ENCODE results near the gene SMYD3.

Gene SMYD3

GRCh38 chr1:246008363-246008831, 498.7 kb downstream of the SMYD3 start:
- Mint-ChIP-seq H3K27ac (no peak overlapping the region), H3K36me3 (no peaks in the 10 kb centered on the region), H3K27me3 (no peaks in the 10 kb centered on the region), H3K4me1 (no peaks in the 10 kb centered on the region), H3K9me3 (no peaks in the 10 kb centered on the region), H3K4me3 (no peak overlapping the region)

DNA sequence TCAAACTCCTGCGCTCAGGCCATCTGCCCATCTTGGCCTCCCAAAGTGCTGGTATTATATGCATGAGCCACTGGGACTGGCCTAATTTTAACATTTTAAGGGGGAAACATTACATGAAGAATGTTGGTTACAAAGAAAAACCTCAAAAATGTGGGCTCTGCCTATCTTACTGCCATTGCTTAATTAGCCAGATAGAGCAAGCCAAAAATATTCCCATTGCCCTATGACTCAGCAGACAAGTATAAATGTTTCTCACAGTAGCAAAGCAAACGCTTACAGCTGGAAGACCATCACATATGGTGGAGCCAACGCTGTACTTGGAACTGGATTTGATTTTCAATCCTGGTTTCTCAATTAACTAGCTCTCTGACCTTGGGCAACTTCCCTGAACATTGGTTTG, 502.0 kb downstream of the SMYD3 start:
- Mint-ChIP-seq H3K36me3 (no peaks in the 10 kb centered on the region), H3K27me3 (no peaks in the 10 kb centered on the region), H3K4me3 (no peak overlapping the region), H3K27ac (no peak overlapping the region), H3K9me3 (no peaks in the 10 kb centered on the region), H3K4me1 (no peaks in the 10 kb centered on the region)

DNA sequence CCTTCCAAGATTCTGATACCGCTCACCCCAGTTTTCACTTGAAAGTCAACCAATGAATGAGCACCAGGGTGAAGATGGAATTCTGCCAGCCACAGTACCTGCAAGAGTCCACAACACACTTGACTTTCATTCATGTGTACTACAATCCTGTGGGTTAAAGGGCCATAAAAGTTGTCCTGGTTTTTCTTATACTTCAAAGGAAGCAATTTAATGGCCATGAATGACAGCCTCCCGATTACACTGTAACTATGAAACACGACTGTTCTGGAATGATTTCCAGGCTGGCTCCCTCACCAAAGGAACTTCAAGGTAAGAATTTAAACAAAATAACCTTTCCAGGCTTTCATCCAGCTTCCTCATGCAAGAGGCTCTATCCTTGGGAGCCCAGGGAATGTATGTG, 502.8 kb downstream of the SMYD3 start:
- Mint-ChIP-seq H3K36me3 (no peaks in the 10 kb centered on the region), H3K4me1 (no peaks in the 10 kb centered on the region), H3K27ac (no peak overlapping the region), H3K4me3 (no peak overlapping the region), H3K9me3 (no peaks in the 10 kb centered on the region), H3K27me3 (no peaks in the 10 kb centered on the region)

GRCh38 chr1:246003442-246003730, 503.7 kb downstream of the SMYD3 start:
- peaks cover 4% of the 10 kb centered on the region for H3K36me3 Mint-ChIP-seq

DNA sequence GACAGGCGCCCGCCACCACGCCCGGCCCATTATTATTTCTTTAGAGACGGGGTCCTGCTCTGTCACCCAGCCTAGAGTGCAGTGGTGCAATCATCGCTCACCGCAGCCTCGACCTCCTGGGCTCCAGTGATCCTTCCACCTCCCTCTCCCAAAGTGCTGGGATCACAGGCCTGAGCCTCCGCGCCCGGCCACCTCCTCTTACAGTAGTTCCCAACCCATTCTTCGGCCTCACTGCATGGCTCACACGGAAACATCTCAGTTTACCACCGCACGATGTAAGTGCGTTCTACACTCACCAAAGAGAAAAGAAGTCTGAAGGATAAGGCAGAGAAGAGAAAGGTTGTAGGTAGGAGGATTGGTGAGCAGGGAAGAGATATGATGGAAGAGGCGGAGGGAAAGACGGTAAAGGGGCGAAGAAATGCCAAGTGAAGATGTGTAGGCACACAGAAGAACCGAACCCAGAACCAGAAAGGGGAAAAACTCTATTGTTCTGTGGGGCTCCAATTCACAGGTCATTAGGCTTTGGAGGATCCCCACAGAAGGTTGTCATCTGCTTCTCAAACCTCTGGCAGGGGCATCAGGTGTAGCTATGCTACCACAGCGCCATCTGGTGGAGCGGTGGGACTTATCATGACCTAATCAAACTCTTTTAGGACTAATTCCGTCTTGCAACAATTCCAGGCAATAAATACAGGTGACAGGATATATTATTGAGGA, 504.2 kb downstream of the SMYD3 start:
- no peak overlapping the region for H3K4me3 Mint-ChIP-seq
- no peak overlapping the region for H3K27ac Mint-ChIP-seq
- peaks cover 4% of the 10 kb centered on the region for H3K36me3 Mint-ChIP-seq
- H3K4me1 Mint-ChIP-seq, result no peaks in the 10 kb centered on the region
- no peaks in the 10 kb centered on the region for H3K27me3 Mint-ChIP-seq
- H3K9me3 Mint-ChIP-seq, result no peaks in the 10 kb centered on the region

More at GRCh38 chr1:246003442-246003730, 503.7 kb downstream of the SMYD3 start:
- Mint-ChIP-seq H3K9me3 (no peaks in the 10 kb centered on the region), H3K4me3 (no peak overlapping the region), H3K27ac (no peak overlapping the region), H3K27me3 (no peaks in the 10 kb centered on the region), H3K4me1 (no peaks in the 10 kb centered on the region)

DNA sequence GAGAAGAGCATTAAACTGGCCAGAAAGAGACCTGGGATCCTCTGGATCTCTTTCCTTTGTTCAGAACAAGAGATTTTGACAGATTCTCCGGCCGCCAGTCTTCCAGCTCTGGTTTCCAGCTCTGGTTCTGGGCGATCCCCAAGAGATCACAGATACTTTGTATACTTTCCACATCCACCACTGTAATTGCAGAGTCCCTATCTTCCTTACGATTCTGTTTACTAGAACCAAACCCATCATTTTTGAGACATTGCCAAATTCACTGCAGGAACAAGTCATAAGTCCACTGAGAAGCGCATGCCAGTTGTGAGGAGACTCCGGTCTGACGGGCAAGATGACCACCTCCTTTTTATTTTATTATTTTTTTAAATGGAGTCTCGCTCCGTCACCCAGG, 505.2 kb downstream of the SMYD3 start:
- no peaks in the 10 kb centered on the region for H3K4me1 Mint-ChIP-seq
- H3K4me3 Mint-ChIP-seq, result no peak overlapping the region
- peaks cover 5% of the 10 kb centered on the region for H3K36me3 Mint-ChIP-seq
- H3K27ac Mint-ChIP-seq, result no peak overlapping the region
- H3K9me3 Mint-ChIP-seq, result no peaks in the 10 kb centered on the region
- H3K27me3 Mint-ChIP-seq, result no peaks in the 10 kb centered on the region

DNA sequence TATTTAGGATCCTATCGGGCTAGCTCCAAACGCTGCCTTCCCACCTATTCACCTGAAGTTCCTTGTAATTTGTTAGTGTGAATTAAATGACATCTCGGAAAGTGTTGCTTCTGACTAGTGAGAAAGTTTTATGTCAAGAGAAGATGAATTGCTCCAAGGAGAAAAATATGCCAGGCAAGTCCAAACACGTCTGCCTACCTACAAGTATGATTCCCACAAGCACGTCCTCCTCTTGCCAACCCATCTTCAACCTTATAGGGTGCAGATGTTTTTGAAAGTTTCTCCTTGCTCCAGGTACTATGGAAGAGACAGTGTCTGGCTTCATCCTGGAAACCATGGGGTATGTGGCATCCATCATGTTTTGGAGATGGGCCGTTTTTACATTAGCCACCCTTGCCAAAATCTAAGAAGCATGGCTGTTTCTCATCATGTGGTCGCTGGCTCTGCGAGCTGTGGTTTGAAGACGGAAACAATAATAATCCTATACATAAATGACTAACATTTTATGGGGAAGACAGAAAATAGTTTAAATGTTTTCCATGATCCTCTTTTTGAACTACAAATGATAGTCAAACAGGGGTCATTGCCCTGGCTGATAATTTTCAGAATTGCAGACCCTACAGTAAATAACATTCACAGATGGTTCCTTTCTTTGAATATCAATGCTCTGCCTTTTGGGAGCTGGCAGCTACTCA, 505.8 kb downstream of the SMYD3 start:
- no peaks in the 10 kb centered on the region for H3K27me3 Mint-ChIP-seq
- no peak overlapping the region for H3K27ac Mint-ChIP-seq
- H3K36me3 Mint-ChIP-seq, result peaks cover 5% of the 10 kb centered on the region
- H3K9me3 Mint-ChIP-seq, result no peaks in the 10 kb centered on the region
- no peaks in the 10 kb centered on the region for H3K4me1 Mint-ChIP-seq
- H3K4me3 Mint-ChIP-seq, result no peak overlapping the region

GRCh38 chr1:246000638-246001015, 506.5 kb downstream of the SMYD3 start:
- H3K4me1 Mint-ChIP-seq, result no peaks in the 10 kb centered on the region
- H3K36me3 Mint-ChIP-seq, result peaks cover 5% of the 10 kb centered on the region
- H3K4me3 Mint-ChIP-seq, result no peak overlapping the region
- no peaks in the 10 kb centered on the region for H3K9me3 Mint-ChIP-seq
- no peak overlapping the region for H3K27ac Mint-ChIP-seq
- H3K27me3 Mint-ChIP-seq, result no peaks in the 10 kb centered on the region

DNA sequence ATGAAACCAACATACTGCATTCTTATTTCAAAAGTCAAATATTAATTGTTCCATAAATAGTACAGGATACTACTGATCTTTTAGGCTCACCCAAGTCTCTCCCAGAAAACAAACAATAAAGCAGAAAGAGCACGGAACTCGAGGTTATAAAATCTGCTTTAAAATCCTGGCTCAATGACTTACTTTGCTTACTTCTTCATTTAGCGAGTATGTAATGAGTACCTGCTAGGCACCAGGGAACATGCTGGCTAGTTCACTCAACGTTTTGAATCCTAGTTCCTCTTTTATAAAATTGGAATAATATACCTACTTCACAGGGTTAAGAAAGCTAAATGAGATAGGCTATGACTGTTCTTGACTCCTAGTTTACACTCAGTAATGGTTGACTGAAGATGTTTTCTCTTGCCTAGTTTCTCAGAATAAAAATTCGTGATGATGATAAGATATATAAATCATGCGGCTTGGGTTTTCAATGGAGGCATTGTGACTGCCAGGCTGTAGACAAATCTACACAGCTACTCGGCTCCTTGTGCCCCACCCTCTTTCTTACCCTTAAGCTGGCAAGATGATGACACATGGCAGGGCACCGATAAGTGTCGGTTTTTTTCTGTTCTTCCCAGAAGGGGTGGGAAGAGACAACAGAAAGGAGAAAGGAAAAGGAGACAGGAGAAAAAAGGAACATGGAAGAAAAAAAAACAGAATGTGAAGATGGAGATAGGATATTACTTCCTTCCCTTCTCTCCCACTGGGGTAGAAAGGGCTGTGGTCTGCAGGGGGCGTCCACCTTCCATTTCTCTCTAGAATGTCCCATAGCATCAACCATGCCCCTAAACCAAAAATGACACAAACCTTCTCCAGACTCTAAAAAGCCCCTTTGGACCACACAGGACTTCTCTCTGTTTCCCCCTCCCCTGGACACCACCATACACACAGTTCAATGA, 507.1 kb downstream of the SMYD3 start:
- H3K4me1 Mint-ChIP-seq, result no peaks in the 10 kb centered on the region
- no peaks in the 10 kb centered on the region for H3K9me3 Mint-ChIP-seq
- peaks cover 5% of the 10 kb centered on the region for H3K36me3 Mint-ChIP-seq
- no peak overlapping the region for H3K27ac Mint-ChIP-seq
- H3K4me3 Mint-ChIP-seq, result no peak overlapping the region
- H3K27me3 Mint-ChIP-seq, result no peaks in the 10 kb centered on the region

DNA sequence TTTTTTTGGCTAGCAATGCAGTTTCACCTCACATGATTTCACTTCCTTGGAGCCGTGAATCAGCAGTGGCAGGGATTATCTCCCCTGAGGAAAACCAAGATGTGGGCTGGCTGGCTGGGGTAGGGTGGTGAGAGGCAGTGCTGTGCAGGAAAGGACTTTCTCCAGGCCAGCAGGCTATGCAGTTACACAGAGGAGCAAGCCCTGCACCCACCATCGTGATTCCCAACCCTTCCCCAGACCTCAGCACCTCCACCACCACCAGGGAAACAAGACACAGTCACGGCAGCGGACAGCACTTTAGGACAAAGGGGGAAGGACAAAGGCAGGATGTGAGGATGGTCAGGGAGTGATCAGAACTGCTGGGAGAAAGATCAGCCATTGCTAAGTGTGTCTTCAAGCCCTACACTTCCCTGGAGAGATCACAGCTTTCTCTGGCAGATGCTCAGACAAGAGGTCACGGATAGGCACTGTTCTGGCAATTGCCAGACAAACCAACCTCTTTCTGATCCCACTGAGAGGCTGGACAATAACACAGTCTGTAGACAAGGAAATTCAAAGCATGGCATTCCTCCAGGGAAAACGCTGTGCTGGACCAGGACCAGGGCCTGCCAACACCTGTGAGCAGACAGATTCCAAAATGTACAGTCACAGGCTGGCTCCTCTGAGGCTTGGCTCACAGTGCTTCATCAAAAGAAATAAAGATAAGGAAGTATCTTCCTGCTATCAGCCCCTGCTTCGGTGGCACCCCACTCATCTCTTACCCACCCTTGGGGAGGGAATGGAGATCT, 509.4 kb downstream of the SMYD3 start:
- Mint-ChIP-seq H3K36me3 (peaks cover 8% of the 10 kb centered on the region), H3K4me3 (no peak overlapping the region), H3K4me1 (no peaks in the 10 kb centered on the region), H3K9me3 (no peaks in the 10 kb centered on the region), H3K27ac (no peak overlapping the region), H3K27me3 (no peaks in the 10 kb centered on the region)

DNA sequence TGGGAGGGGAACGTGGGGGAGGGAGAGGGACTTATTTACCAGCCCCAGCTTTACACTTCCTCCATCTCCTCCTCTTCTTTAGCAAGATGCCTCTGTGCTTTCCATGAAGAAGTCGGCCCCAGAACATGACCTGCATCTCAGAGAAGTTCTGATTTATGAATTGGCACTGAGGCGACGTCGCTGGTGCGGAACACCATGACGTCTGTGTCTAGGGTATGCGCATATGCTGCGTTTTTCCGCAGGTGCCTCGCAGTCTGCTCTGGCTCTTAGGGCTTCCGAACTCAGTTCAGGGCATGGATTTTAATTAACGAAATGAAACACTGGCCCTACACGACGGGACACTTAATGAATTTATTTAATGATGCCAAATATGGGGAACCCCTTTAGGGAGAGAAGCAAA, 510.3 kb downstream of the SMYD3 start:
- no peaks in the 10 kb centered on the region for H3K9me3 Mint-ChIP-seq
- no peak overlapping the region for H3K27ac Mint-ChIP-seq
- no peaks in the 10 kb centered on the region for H3K4me1 Mint-ChIP-seq
- H3K4me3 Mint-ChIP-seq, result no peak overlapping the region
- peaks cover 8% of the 10 kb centered on the region for H3K36me3 Mint-ChIP-seq
- no peaks in the 10 kb centered on the region for H3K27me3 Mint-ChIP-seq

DNA sequence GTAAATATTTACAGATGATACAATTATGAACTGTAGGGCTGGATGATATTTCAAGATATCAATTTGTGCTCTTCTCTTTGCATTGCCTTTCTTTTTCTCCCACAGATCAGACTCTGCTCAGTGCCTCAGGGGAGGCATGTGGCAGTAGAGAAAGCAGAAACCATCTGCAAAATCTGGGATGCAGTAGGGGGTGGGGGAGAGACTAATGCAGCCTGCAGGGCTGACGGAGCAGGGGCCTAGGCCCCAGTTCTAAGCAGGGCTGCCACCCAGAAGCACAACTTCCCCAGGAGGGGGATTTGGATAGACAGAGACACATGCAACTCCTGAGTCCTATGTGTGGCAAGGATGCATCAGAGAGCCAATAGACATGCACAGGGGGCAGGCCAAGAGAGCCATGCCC, 511.6 kb downstream of the SMYD3 start:
- Mint-ChIP-seq H3K4me3 (no peak overlapping the region), H3K36me3 (peaks cover 8% of the 10 kb centered on the region), H3K27me3 (no peaks in the 10 kb centered on the region)

DNA sequence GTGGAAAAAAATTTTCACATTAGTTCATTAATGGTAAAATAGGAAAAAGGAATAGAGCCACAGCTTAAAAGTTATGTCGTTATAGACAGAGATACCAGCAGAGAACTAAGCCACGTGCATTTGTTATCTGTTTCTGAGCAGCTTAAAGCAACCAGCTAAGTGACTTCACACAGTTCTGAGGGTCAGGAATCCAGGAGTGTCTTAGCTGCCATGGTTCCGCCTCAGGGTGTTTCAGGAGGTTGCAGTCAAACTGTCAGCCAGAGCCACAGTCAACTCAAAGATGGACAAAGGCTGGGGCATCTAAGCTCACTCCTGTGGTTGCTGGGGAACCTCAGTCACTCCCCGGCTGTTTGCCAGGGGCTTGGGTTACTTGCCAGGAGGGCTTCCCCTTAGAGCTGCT, 515.8 kb downstream of the SMYD3 start:
- H3K4me1 Mint-ChIP-seq, result no peaks in the 10 kb centered on the region
- no peak overlapping the region for H3K4me3 Mint-ChIP-seq
- no peaks in the 10 kb centered on the region for H3K27me3 Mint-ChIP-seq
- H3K36me3 Mint-ChIP-seq, result peaks cover 2% of the 10 kb centered on the region
- H3K27ac Mint-ChIP-seq, result no peak overlapping the region
- H3K9me3 Mint-ChIP-seq, result no peaks in the 10 kb centered on the region

More for the DNA sequence above, 511.6 kb downstream of the SMYD3 start:
- H3K4me1 Mint-ChIP-seq, result no peaks in the 10 kb centered on the region
- no peaks in the 10 kb centered on the region for H3K9me3 Mint-ChIP-seq
- H3K27ac Mint-ChIP-seq, result no peak overlapping the region

GRCh38 chr1:245990315-245991022, 516.6 kb downstream of the SMYD3 start:
- no peaks in the 10 kb centered on the region for H3K4me1 Mint-ChIP-seq

More at GRCh38 chr1:245990315-245991022, 516.6 kb downstream of the SMYD3 start:
- no peak overlapping the region for H3K4me3 Mint-ChIP-seq
- H3K27me3 Mint-ChIP-seq, result no peaks in the 10 kb centered on the region
- no peak overlapping the region for H3K27ac Mint-ChIP-seq
- H3K36me3 Mint-ChIP-seq, result peaks cover 2% of the 10 kb centered on the region
- no peaks in the 10 kb centered on the region for H3K9me3 Mint-ChIP-seq
